B cell (primary cell): Measurements from ENCODE around the gene CEP290.

Source experiments
- EZH2 ChIP-seq: IDR thresholded peaks from 2 replicates; pipeline ENCODE4 v1.6.1; 2012; ENCODE audit warnings: borderline replicate concordance, low read depth, mild to moderate bottlenecking, moderate library complexity, low read length; ENCODE audit not compliant: insufficient read depth, poor library complexity, severe bottlenecking
- TF ChIP-seq, protein P1 (sequence below): fragments of 200-600 bp; IDR thresholded peaks from one replicate; pipeline ENCODE4 v1.8.0; 2022; ENCODE audit warnings: antibody characterized with exemption, mild to moderate bottlenecking

DNA sequence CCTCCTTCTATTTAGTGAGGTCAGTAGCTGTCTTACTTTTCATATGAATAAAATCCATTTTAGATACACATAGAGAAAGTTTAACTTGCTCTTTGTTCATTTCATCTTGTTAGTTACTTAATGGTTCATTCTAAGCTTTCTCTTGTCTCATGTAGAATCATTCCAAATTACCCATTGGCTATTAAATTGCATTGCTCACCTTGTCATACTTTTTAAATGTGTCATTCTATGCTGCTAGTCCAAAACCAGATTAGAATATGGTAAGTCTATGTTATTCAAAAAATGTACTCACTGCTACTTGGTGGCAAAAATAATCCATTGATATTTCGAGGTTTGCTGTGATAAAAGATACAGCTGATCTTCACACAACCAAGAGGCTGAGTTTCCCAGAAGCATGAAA lies 115.7 kb downstream of the CEP290 start:
- TF ChIP-seq, protein P1, sequence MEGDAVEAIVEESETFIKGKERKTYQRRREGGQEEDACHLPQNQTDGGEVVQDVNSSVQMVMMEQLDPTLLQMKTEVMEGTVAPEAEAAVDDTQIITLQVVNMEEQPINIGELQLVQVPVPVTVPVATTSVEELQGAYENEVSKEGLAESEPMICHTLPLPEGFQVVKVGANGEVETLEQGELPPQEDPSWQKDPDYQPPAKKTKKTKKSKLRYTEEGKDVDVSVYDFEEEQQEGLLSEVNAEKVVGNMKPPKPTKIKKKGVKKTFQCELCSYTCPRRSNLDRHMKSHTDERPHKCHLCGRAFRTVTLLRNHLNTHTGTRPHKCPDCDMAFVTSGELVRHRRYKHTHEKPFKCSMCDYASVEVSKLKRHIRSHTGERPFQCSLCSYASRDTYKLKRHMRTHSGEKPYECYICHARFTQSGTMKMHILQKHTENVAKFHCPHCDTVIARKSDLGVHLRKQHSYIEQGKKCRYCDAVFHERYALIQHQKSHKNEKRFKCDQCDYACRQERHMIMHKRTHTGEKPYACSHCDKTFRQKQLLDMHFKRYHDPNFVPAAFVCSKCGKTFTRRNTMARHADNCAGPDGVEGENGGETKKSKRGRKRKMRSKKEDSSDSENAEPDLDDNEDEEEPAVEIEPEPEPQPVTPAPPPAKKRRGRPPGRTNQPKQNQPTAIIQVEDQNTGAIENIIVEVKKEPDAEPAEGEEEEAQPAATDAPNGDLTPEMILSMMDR = no peak
- TF ChIP-seq EZH2 = no peak
